IMR-90 (cell line): ENCODE results near the gene ACADS. TPM values are rescaled to one million over a fixed set of nuclear protein-coding genes. Genes with fewer than 3 reads are reported as not detected.

ENCODE experiments used
- ATAC-seq: fragments of 200-7000 bp; cut with Tn5 transposase; 2 replicates; pipeline ENCODE4 v1.9.1; 2020; ENCODE audit warnings: low read depth, mild to moderate bottlenecking, moderate library complexity
- BruUV-seq: library from RNA; stranded (reverse); fragments of 400-500 nt; replicated peaks from 2 replicates; lab custom pipeline; 2021; lab: Mats Ljungman, UMichigan
- CTCF ChIA-PET: fragments of 300-600 bp; formaldehyde crosslinking; extraction: SDS; loops from one replicate; lab custom pipeline; 2021; ENCODE audit warnings: antibody characterized with exemption; lab: Yijun Ruan, JAX
- POLR2A ChIA-PET: fragments of 300-600 bp; sonication (Branson Sonifier 250); formaldehyde crosslinking; loops from one replicate; lab custom pipeline; 2022; ENCODE audit warnings: antibody characterized with exemption; ENCODE audit not compliant: unreplicated experiment; lab: Charles Lee
- DNase-seq: peaks from one replicate; pipeline ENCODE4 v3.0.0; 2013
- H2AFZ ChIP-seq: replicated peaks from 2 replicates; pipeline ENCODE3; 2013; ENCODE audit warnings: low read length, mild to moderate bottlenecking; ENCODE audit not compliant: poor library complexity
- H2AK5ac ChIP-seq: 2 replicates; pipeline ENCODE4 v1.6.1; 2013; ENCODE audit warnings: low read depth, low read length, inconsistent platforms
- H2AK9ac ChIP-seq: replicated peaks from 2 replicates; pipeline ENCODE3; 2013; ENCODE audit warnings: mild to moderate bottlenecking, low read depth, low read length, moderate library complexity; ENCODE audit not compliant: poor library complexity
- H2BK120ac ChIP-seq: 2 replicates; pipeline ENCODE4 v1.6.1; 2013; ENCODE audit warnings: low read depth, low read length, inconsistent platforms
- H2BK15ac ChIP-seq: 3 replicates; pipeline ENCODE4 v1.6.1; 2013; ENCODE audit warnings: low read depth, low read length, inconsistent platforms
- H2BK20ac ChIP-seq: 2 replicates; pipeline ENCODE4 v1.6.1; 2013; ENCODE audit warnings: low read depth, mild to moderate bottlenecking, inconsistent platforms, low read length, moderate library complexity
- H2BK5ac ChIP-seq: 2 replicates; pipeline ENCODE4 v1.6.1; 2013; ENCODE audit warnings: mild to moderate bottlenecking, low read depth, low read length, inconsistent platforms; ENCODE audit not compliant: poor library complexity, severe bottlenecking
- H3K14ac ChIP-seq: replicated peaks from 2 replicates; pipeline ENCODE4 v1.6.1; 2013; ENCODE audit warnings: low read depth, low read length, inconsistent platforms
- H3K18ac ChIP-seq: 2 replicates; pipeline ENCODE4 v1.6.1; 2013; ENCODE audit warnings: low read depth, low read length, control low read depth
- H3K23ac ChIP-seq: 2 replicates; pipeline ENCODE4 v1.6.1; 2013; ENCODE audit warnings: low read depth, low read length, inconsistent platforms
- H3K27ac ChIP-seq: 2 replicates; pipeline ENCODE4 v1.5.1; 2013; ENCODE audit warnings: mild to moderate bottlenecking, control low read depth, low read length; ENCODE audit not compliant: insufficient read depth
- H3K27me3 ChIP-seq: 2 replicates; pipeline ENCODE4 v1.6.1; 2013; ENCODE audit warnings: low read length; ENCODE audit not compliant: control insufficient read depth, insufficient read depth
- H3K36me3 ChIP-seq: 2 replicates; pipeline ENCODE4 v1.6.1; 2013; ENCODE audit warnings: low read length, mixed read lengths; ENCODE audit not compliant: control insufficient read depth, insufficient read depth
- H3K4ac ChIP-seq: 2 replicates; pipeline ENCODE4 v1.6.1; 2013; ENCODE audit warnings: low read depth, low read length, inconsistent platforms
- H3K4me1 ChIP-seq: 2 replicates; pipeline ENCODE4 v1.6.1; 2013; ENCODE audit warnings: low read length, mixed read lengths; ENCODE audit not compliant: control insufficient read depth, insufficient read depth
- H3K4me2 ChIP-seq: 2 replicates; pipeline ENCODE4 v1.6.1; 2013; ENCODE audit warnings: low read depth, mild to moderate bottlenecking, control low read depth, low read length, moderate library complexity
- H3K4me3 ChIP-seq: 2 replicates; pipeline ENCODE4 v1.5.1; 2013; ENCODE audit warnings: low read depth, mild to moderate bottlenecking, control low read depth, low read length, moderate library complexity; ENCODE audit not compliant: insufficient read depth
- H3K56ac ChIP-seq: 2 replicates; pipeline ENCODE4 v1.6.1; 2013; ENCODE audit warnings: low read length, inconsistent platforms; ENCODE audit not compliant: insufficient read depth; ENCODE audit errors: extremely low read depth
- H3K79me1 ChIP-seq, 2 experiments: 2 replicates each; pipeline ENCODE4 v1.6.1; 2013; ENCODE audit warnings: low read length in 2 of 2, inconsistent platforms in 1 of 2, low read depth in 1 of 2
- H3K9ac ChIP-seq: 2 replicates; pipeline ENCODE4 v1.6.1; 2013; ENCODE audit warnings: low read depth, low read length, control low read depth
- H3K9me1 ChIP-seq: 2 replicates; pipeline ENCODE4 v1.6.1; 2013; ENCODE audit warnings: low read length, inconsistent platforms; ENCODE audit not compliant: insufficient read depth
- H3K9me3 ChIP-seq: 2 replicates; pipeline ENCODE4 v1.6.1; 2013; ENCODE audit warnings: low read length; ENCODE audit not compliant: control insufficient read depth, insufficient read depth
- H4K20me1 ChIP-seq: 2 replicates; pipeline ENCODE4 v1.6.1; 2013; ENCODE audit warnings: low read length, inconsistent platforms; ENCODE audit not compliant: insufficient read depth
- H4K5ac ChIP-seq: 2 replicates; pipeline ENCODE4 v1.6.1; 2013; ENCODE audit warnings: mild to moderate bottlenecking, low read depth, low read length, control low read depth
- H4K8ac ChIP-seq, 2 experiments: 2 replicates each; pipeline ENCODE4 v1.6.1; 2013; ENCODE audit warnings: low read depth in 2 of 2, low read length in 2 of 2, control low read depth in 1 of 2, inconsistent platforms in 1 of 2
- H4K91ac ChIP-seq: 2 replicates; pipeline ENCODE4 v1.6.1; 2013; ENCODE audit warnings: low read depth, low read length, inconsistent platforms; ENCODE audit not compliant: insufficient read depth
- BHLHE40 ChIP-seq: fragments of 150-350 bp; IDR thresholded peaks from 2 replicates; pipeline ENCODE4 v1.6.1; 2016; ENCODE audit warnings: mild to moderate bottlenecking, low read depth, low read length
- CEBPB ChIP-seq: IDR thresholded peaks from 2 replicates; pipeline ENCODE4 v1.6.1; 2012; ENCODE audit warnings: low read depth, low read length, improper control_type of control experiment
- CHD1 ChIP-seq: IDR thresholded peaks from 2 replicates; pipeline ENCODE4 v1.6.1; 2012; ENCODE audit warnings: low read depth, low read length, improper control_type of control experiment
- CTCF ChIP-seq: conservative IDR thresholded peaks from 2 replicates; pipeline ENCODE4 v1.5.1; 2012; ENCODE audit warnings: mild to moderate bottlenecking, low read depth, low read length, improper control_type of control experiment
- FOS ChIP-seq: fragments of 150-350 bp; IDR thresholded peaks from 2 replicates; pipeline ENCODE4 v1.6.1; 2016; ENCODE audit warnings: low read depth, low read length
- MAFK ChIP-seq: IDR thresholded peaks from 2 replicates; pipeline ENCODE4 v1.6.1; 2012; ENCODE audit warnings: low read depth, low read length, improper control_type of control experiment
- MAZ ChIP-seq: IDR thresholded peaks from 2 replicates; pipeline ENCODE4 v1.6.1; 2012; ENCODE audit warnings: low read depth, mild to moderate bottlenecking, low read length, improper control_type of control experiment, moderate library complexity, borderline replicate concordance
- MXI1 ChIP-seq: IDR thresholded peaks from 2 replicates; pipeline ENCODE4 v1.6.1; 2012; ENCODE audit warnings: low read depth, mild to moderate bottlenecking, low read length, moderate library complexity, borderline replicate concordance
- NFE2L2 ChIP-seq: fragments of 150-350 bp; IDR thresholded peaks from 2 replicates; pipeline ENCODE4 v1.6.1; 2016; ENCODE audit warnings: low read depth, mild to moderate bottlenecking, low read length
- POLR2A ChIP-seq: IDR thresholded peaks from 2 replicates; pipeline ENCODE4 v1.6.1; 2012; ENCODE audit warnings: mild to moderate bottlenecking, low read depth, low read length
- RAD21 ChIP-seq: IDR thresholded peaks from 2 replicates; pipeline ENCODE4 v1.6.1; 2012; ENCODE audit warnings: low read length, improper control_type of control experiment
- RCOR1 ChIP-seq: IDR thresholded peaks from 2 replicates; pipeline ENCODE4 v1.6.1; 2012; ENCODE audit warnings: mild to moderate bottlenecking, low read length, improper control_type of control experiment; ENCODE audit not compliant: insufficient replicate concordance
- RFX5 ChIP-seq: IDR thresholded peaks from 2 replicates; pipeline ENCODE4 v1.8.0; 2012; ENCODE audit warnings: low read depth, mild to moderate bottlenecking, low read length, moderate library complexity
- SMC3 ChIP-seq: fragments of 150-350 bp; IDR thresholded peaks from 2 replicates; pipeline ENCODE4 v1.6.1; 2016; ENCODE audit warnings: low read depth, mild to moderate bottlenecking, antibody characterized with exemption, low read length, moderate library complexity
- WGBS, 2 experiments: methylation state at CpG; one replicate each; pipeline versions ENCODE4 v1.1.5 to v1.1.7; 2013; ENCODE audit warnings: missing lambda C conversion rate in 2 of 2; ENCODE audit not compliant: insufficient read length in 1 of 2; ENCODE audit errors: extremely low coverage in 2 of 2; 5-methylcytosine and 5-hydroxymethylcytosine counted together
- dilution Hi-C: fragments of 300-500 bp; cut with HindIII; formaldehyde crosslinking; loops from one replicate; pipeline ENCODE4 v1.14.3; 2018; ENCODE audit warnings: low sequenced_read_pairs; ENCODE audit not compliant: unreplicated experiment
- in situ Hi-C: fragments of 300-500 bp; cut with MboI; formaldehyde crosslinking; loops from 3 replicates; pipeline ENCODE4 v1.14.3; 2019; ENCODE audit warnings: low sequenced_read_pairs, inconsistent platforms, mixed read lengths
- intact Hi-C: fragments of 100-400 bp; cut with micrococcal nuclease; formaldehyde crosslinking; loops from 2 replicates; pipeline ENCODE4 v1.10.0; 2022
- polyA plus RNA-seq, 3 experiments: library from polyadenylated mRNA; depleted of rRNA; stranded (reverse); fragments of >200 nt; gene quantifications; 2 replicates each; pipeline ENCODE4 v1.2.3, GENCODE V29; 2012; ENCODE audit warnings: low replicate concordance in 1 of 3
- total RNA-seq: library from RNA; depleted of rRNA; stranded (reverse); fragments of >200 nt; gene quantifications from 2 replicates; pipeline ENCODE4 v1.2.3, GENCODE V29; 2012
- TF ChIP-seq, protein P1 (sequence below): fragments of 150-350 bp; IDR thresholded peaks from 2 replicates; pipeline ENCODE4 v1.6.1; 2016; ENCODE audit warnings: low read depth, mild to moderate bottlenecking, low read length, moderate library complexity, borderline replicate concordance
- TF ChIP-seq, protein P2 (sequence below): fragments of 150-350 bp; IDR thresholded peaks from 2 replicates; pipeline ENCODE4 v1.6.1; 2017; ENCODE audit warnings: mild to moderate bottlenecking, antibody characterized with exemption, low read length, low read depth

Gene ACADS
- total and polyA plus RNA-seq, 2 of the 4 experiments (the other 2 are of a cell fraction), result 2.9 to 5.5 TPM

GRCh38 chr12:120721866-120722265 is 3.8 kb upstream of the ACADS start:
- no peaks in the 10 kb centered on the region for H3K27me3 ChIP-seq
- peaks cover 14% of the 10 kb centered on the region; the same call in 1 of the 2 replicates for H3K4me1 ChIP-seq
- no peak for TF ChIP-seq MXI1
- TF ChIP-seq CTCF, result no peak
- no peak for TF ChIP-seq FOS
- TF ChIP-seq, protein P1, sequence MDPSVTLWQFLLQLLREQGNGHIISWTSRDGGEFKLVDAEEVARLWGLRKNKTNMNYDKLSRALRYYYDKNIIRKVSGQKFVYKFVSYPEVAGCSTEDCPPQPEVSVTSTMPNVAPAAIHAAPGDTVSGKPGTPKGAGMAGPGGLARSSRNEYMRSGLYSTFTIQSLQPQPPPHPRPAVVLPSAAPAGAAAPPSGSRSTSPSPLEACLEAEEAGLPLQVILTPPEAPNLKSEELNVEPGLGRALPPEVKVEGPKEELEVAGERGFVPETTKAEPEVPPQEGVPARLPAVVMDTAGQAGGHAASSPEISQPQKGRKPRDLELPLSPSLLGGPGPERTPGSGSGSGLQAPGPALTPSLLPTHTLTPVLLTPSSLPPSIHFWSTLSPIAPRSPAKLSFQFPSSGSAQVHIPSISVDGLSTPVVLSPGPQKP, result no peak
- no peak for TF ChIP-seq MAFK
- no peak for TF ChIP-seq MAZ
- no peak for TF ChIP-seq SMC3
- TF ChIP-seq CHD1, result no peak
- no peak for TF ChIP-seq BHLHE40
- no peak for TF ChIP-seq RAD21
- no peak for TF ChIP-seq NFE2L2
- TF ChIP-seq CEBPB, result no peak
- TF ChIP-seq RCOR1, result no peak
- TF ChIP-seq RFX5, result no peak
- TF ChIP-seq, protein P2, sequence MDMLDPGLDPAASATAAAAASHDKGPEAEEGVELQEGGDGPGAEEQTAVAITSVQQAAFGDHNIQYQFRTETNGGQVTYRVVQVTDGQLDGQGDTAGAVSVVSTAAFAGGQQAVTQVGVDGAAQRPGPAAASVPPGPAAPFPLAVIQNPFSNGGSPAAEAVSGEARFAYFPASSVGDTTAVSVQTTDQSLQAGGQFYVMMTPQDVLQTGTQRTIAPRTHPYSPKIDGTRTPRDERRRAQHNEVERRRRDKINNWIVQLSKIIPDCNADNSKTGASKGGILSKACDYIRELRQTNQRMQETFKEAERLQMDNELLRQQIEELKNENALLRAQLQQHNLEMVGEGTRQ, result no peak
- TF ChIP-seq POLR2A, result no peak
- H3K4me3 ChIP-seq, result no peak overlapping the region
- H3K4ac ChIP-seq, result no peak overlapping the region
- ChIA-PET CTCF (no interaction called here), POLR2A (no interaction called here)
- H4K8ac ChIP-seq, result no peak overlapping the region
- H2BK15ac ChIP-seq, result no peak overlapping the region
- intact Hi-C loops, result no loop called here
- no peak overlapping the region for H3K14ac ChIP-seq
- H3K9ac ChIP-seq, result no peak overlapping the region
- no peak overlapping the region for H3K23ac ChIP-seq
- H3K56ac ChIP-seq, result no peak overlapping the region
- no peak overlapping the region for H4K5ac ChIP-seq
- H3K36me3 ChIP-seq, result peaks cover 35% of the 10 kb centered on the region
- no peak overlapping the region for H4K91ac ChIP-seq
- H3K9me1 ChIP-seq, result peaks cover 12% of the 10 kb centered on the region
- no peak overlapping the region for H2BK120ac ChIP-seq
- in situ Hi-C loops, result no loop called here
- H3K9me3 ChIP-seq, result no peaks in the 10 kb centered on the region
- no peak overlapping the region for H2AK9ac ChIP-seq
- no peak overlapping the region for H2BK20ac ChIP-seq
- no peak for DNase-seq
- no peak overlapping the region for H3K4me2 ChIP-seq
- H2BK5ac ChIP-seq, result no peak overlapping the region
- H3K18ac ChIP-seq, result no peak overlapping the region
- no peak overlapping the region for H2AFZ ChIP-seq
- H2AK5ac ChIP-seq, result no peak overlapping the region
- ATAC-seq, result no peak
- BruUV-seq, result no TSS peak
- no peak overlapping the region for H3K27ac ChIP-seq
- H4K20me1 ChIP-seq, result no peaks in the 10 kb centered on the region
- dilution Hi-C loops, result no loop called here
- H3K79me1 ChIP-seq, result peaks cover 14 to 32% of the 10 kb centered on the region in 2 experiments; a peak in 3 of 4 replicates
- 100% methylated on average over 1 of the region's 3 CpGs; no CpG with 5 or more reads in 1 of the 2 experiments for WGBS, 2 experiments
